NCI-H82 treated with DMSO at 0.1 percent for 48 hours (cell line): ENCODE measurements around the gene SMG5.
A peak's percentile ranks its signal among the peaks of the same experiment; 100 is the strongest.
"Not testable (repeated sequence)": the region's sequence is repeated elsewhere in the genome, so short reads cannot be mapped to it uniquely, and the experiment has no call there.

Source experiments
- DNase-seq: peaks from one replicate; lab custom pipeline; 2025; ENCODE audit not compliant: unreplicated experiment; lab: John Stamatoyannopoulos, UW

Gene SMG5

GRCh38 chr1:156282479-156283222 is at the start of gene SMG5:
Gene SMG5, minus strand, starts transcription at chr1:156282825. Its CDS starts 145 bp downstream, at chr1:156282680.
- DNase-seq = peak; percentile 96

GRCh38 chr1:156323179-156323578 is 40.6 kb upstream of the SMG5 start:
- not testable (repeated sequence) for DNase-seq

- no peak for DNase-seq
Observed at GRCh38 chr1:156320560-156320959, 37.9 kb upstream of the SMG5 start.

GRCh38 chr1:156319664-156320063 is 37.0 kb upstream of the SMG5 start:
- DNase-seq = no peak

- DNase-seq = no peak
Observed at GRCh38 chr1:156316909-156317308, 34.3 kb upstream of the SMG5 start.

GRCh38 chr1:156310962-156311361 is 28.3 kb upstream of the SMG5 start:
- DNase-seq = no peak

GRCh38 chr1:156308078-156308477 is 25.5 kb upstream of the SMG5 start:
- no peak for DNase-seq

- DNase-seq = no peak
Observed at GRCh38 chr1:156305215-156305614, 22.6 kb upstream of the SMG5 start.

- DNase-seq = no peak
Observed at GRCh38 chr1:156303241-156303640, 20.6 kb upstream of the SMG5 start.

- DNase-seq = no peak
Observed at GRCh38 chr1:156298852-156299357, 16.3 kb upstream of the SMG5 start, which contains the start of gene VHLL. Gene VHLL, minus strand, starts transcription at chr1:156299307. Its CDS starts 118 bp downstream, at chr1:156299189.

GRCh38 chr1:156295391-156295947 is 12.8 kb upstream of the SMG5 start, which contains the start of gene GLMP:
Gene GLMP, minus strand, starts transcription at chr1:156295679. Its CDS starts 34 bp downstream, at chr1:156295645.
- DNase-seq = no peak

- DNase-seq = no peak
Observed at GRCh38 chr1:156293895-156294294, 11.3 kb upstream of the SMG5 start.

GRCh38 chr1:156293098-156293434 is 10.4 kb upstream of the SMG5 start:
- no peak for DNase-seq

- no peak for DNase-seq
Observed at GRCh38 chr1:156291226-156292061, 8.8 kb upstream of the SMG5 start.

- no peak for DNase-seq
Observed at GRCh38 chr1:156289857-156290256, 7.2 kb upstream of the SMG5 start.

- no peak for DNase-seq
Observed at GRCh38 chr1:156286061-156286460, 3.4 kb upstream of the SMG5 start.

- no peak for DNase-seq
Observed at GRCh38 chr1:156285437-156285836, 2.8 kb upstream of the SMG5 start.

- DNase-seq = no peak
Observed at GRCh38 chr1:156284757-156285156, 2.1 kb upstream of the SMG5 start.

GRCh38 chr1:156284112-156284511 is 1.5 kb upstream of the SMG5 start, which contains the start of gene TMEM79:
Gene TMEM79, plus strand, starts transcription at chr1:156284325. Its CDS starts 902 bp downstream, at chr1:156285227.
- no peak for DNase-seq

GRCh38 chr1:156283521-156283920 is 896 bp upstream of the SMG5 start:
- DNase-seq = no peak

- DNase-seq = peak; percentile 34
Observed at GRCh38 chr1:156281693-156282478, 739 bp downstream of the SMG5 start.
